H9 (cell line): Measurements from ENCODE around the gene PRAMEF20. TPM values are rescaled to one million over a fixed set of nuclear protein-coding genes. Genes with fewer than 3 reads are reported as not detected.

Experiments
- DNase-seq: peaks from one replicate; pipeline ENCODE4 v3.0.0-alpha.2; 2017
- H2AFZ ChIP-seq: one replicate; pipeline ENCODE4 v1.6.1; 2013; ENCODE audit warnings: mild to moderate bottlenecking, low read length, control low read depth, moderate library complexity
- H2AK5ac ChIP-seq: 2 replicates; pipeline ENCODE4 v1.6.1; 2013; ENCODE audit warnings: low read length, control low read depth, mixed read lengths; ENCODE audit not compliant: insufficient read length
- H2BK120ac ChIP-seq: one replicate; pipeline ENCODE4 v1.6.1; 2013; ENCODE audit warnings: low read depth, mild to moderate bottlenecking, low read length, control low read depth, inconsistent platforms; ENCODE audit not compliant: poor library complexity, severe bottlenecking
- H2BK12ac ChIP-seq: 2 replicates; pipeline ENCODE4 v1.6.1; 2013; ENCODE audit warnings: low read length, control low read depth, mixed read lengths, low read depth; ENCODE audit not compliant: insufficient read length
- H2BK15ac ChIP-seq: 2 replicates; pipeline ENCODE4 v1.6.1; 2013; ENCODE audit warnings: low read depth, low read length, control low read depth
- H2BK20ac ChIP-seq: one replicate; pipeline ENCODE4 v1.6.1; 2013; ENCODE audit warnings: low read depth, mild to moderate bottlenecking, low read length, control low read depth, inconsistent platforms; ENCODE audit not compliant: poor library complexity, severe bottlenecking
- H2BK5ac ChIP-seq: 2 replicates; pipeline ENCODE4 v1.6.1; 2013; ENCODE audit warnings: low read length, control low read depth, mixed read lengths; ENCODE audit not compliant: insufficient read length
- H3K14ac ChIP-seq: 2 replicates; pipeline ENCODE4 v1.6.1; 2013; ENCODE audit warnings: low read length, control low read depth; ENCODE audit not compliant: insufficient read depth
- H3K18ac ChIP-seq: 2 replicates; pipeline ENCODE4 v1.6.1; 2013; ENCODE audit warnings: low read depth, mild to moderate bottlenecking, mixed read lengths, low read length, control low read depth; ENCODE audit not compliant: insufficient read length
- H3K23ac ChIP-seq: 2 replicates; pipeline ENCODE4 v1.6.1; 2013; ENCODE audit warnings: low read length, control low read depth, mixed read lengths, low read depth; ENCODE audit not compliant: insufficient read length
- H3K23me2 ChIP-seq: 2 replicates; pipeline ENCODE4 v1.6.1; 2013; ENCODE audit warnings: low read depth, mild to moderate bottlenecking, mixed read lengths, low read length, control low read depth; ENCODE audit not compliant: insufficient read length, poor library complexity, severe bottlenecking
- H3K27ac ChIP-seq: 2 replicates; pipeline ENCODE4 v1.5.1; 2013; ENCODE audit warnings: low read length, control low read depth, mixed read lengths, low read depth; ENCODE audit not compliant: insufficient read length
- H3K27me3 ChIP-seq: 2 replicates; pipeline ENCODE4 v1.6.1; 2013; ENCODE audit warnings: low read length, control low read depth, inconsistent platforms; ENCODE audit not compliant: insufficient read depth
- H3K4ac ChIP-seq: 2 replicates; pipeline ENCODE4 v1.6.1; 2013; ENCODE audit warnings: low read depth, mild to moderate bottlenecking, control low read depth, inconsistent platforms, low read length, moderate library complexity
- H3K4me1 ChIP-seq: 2 replicates; pipeline ENCODE4 v1.6.1; 2013; ENCODE audit warnings: low read length, control low read depth, inconsistent platforms; ENCODE audit not compliant: insufficient read depth
- H3K4me2 ChIP-seq: 2 replicates; pipeline ENCODE4 v1.6.1; 2013; ENCODE audit warnings: low read length, control low read depth, mixed read lengths; ENCODE audit not compliant: insufficient read length, insufficient read depth
- H3K56ac ChIP-seq: 2 replicates; pipeline ENCODE4 v1.6.1; 2013; ENCODE audit warnings: low read depth, mild to moderate bottlenecking, mixed read lengths, low read length, control low read depth; ENCODE audit not compliant: insufficient read length
- H3K79me1 ChIP-seq: 2 replicates; pipeline ENCODE4 v1.6.1; 2013; ENCODE audit warnings: low read depth, mild to moderate bottlenecking, moderate library complexity, low read length, control low read depth, inconsistent platforms; ENCODE audit not compliant: insufficient read depth, poor library complexity, severe bottlenecking
- H3K79me2 ChIP-seq: 2 replicates; pipeline ENCODE4 v1.6.1; 2013; ENCODE audit warnings: low read length, control low read depth, inconsistent platforms; ENCODE audit not compliant: insufficient read depth
- H3K9ac ChIP-seq: 2 replicates; pipeline ENCODE4 v1.6.1; 2013; ENCODE audit warnings: low read length, control low read depth, mixed read lengths; ENCODE audit not compliant: insufficient read length; ENCODE audit errors: extremely low read depth
- H3K9me3 ChIP-seq: one replicate; pipeline ENCODE4 v1.6.1; 2013; ENCODE audit warnings: low read depth, low read length, inconsistent platforms; ENCODE audit not compliant: control insufficient read depth
- H3T11ph ChIP-seq: one replicate; pipeline ENCODE4 v1.6.1; 2013; ENCODE audit warnings: mild to moderate bottlenecking, low read length, control low read depth, inconsistent platforms
- H4K20me1 ChIP-seq: one replicate; pipeline ENCODE4 v1.6.1; 2013; ENCODE audit not compliant: control insufficient read depth, insufficient read length, insufficient read depth
- H4K5ac ChIP-seq: 2 replicates; pipeline ENCODE4 v1.6.1; 2013; ENCODE audit warnings: low read depth, mild to moderate bottlenecking, mixed read lengths, low read length, control low read depth; ENCODE audit not compliant: insufficient read length
- H4K8ac ChIP-seq: replicated peaks from 2 replicates; pipeline ENCODE4 v1.6.1; 2013; ENCODE audit warnings: low read length, control low read depth, mixed read lengths, low read depth; ENCODE audit not compliant: insufficient read length
- H4K91ac ChIP-seq: 2 replicates; pipeline ENCODE4 v1.6.1; 2013; ENCODE audit warnings: low read depth, mild to moderate bottlenecking, moderate library complexity, mixed read lengths, low read length, control low read depth; ENCODE audit not compliant: insufficient read length
- H3K27ac Mint-ChIP-seq, 3 experiments: 2 replicates in 2 of 3; 3 replicates in 1 of 3; pipeline ENCODE4 v1.8.0; 2020 to 2021; ENCODE audit warnings: mixed read lengths in 3 of 3, mild to moderate bottlenecking in 1 of 3, moderate library complexity in 1 of 3
- H3K27me3 Mint-ChIP-seq: 2 replicates; pipeline ENCODE4 v1.8.0; 2021; ENCODE audit warnings: low read depth, mild to moderate bottlenecking, moderate library complexity, mixed read lengths
- H3K36me3 Mint-ChIP-seq, 3 experiments: 2 replicates in 2 of 3; 3 replicates in 1 of 3; pipeline ENCODE4 v1.8.0; 2020 to 2021; ENCODE audit warnings: low read depth in 3 of 3, mixed read lengths in 3 of 3; ENCODE audit not compliant: insufficient read depth in 1 of 3
- H3K4me1 Mint-ChIP-seq, 2 experiments: 2 replicates each; pipeline ENCODE4 v1.8.0; 2020; ENCODE audit warnings: mixed read lengths in 2 of 2
- H3K4me3 Mint-ChIP-seq, 2 experiments: 2 replicates in 1 of 2; 3 replicates in 1 of 2; pipeline ENCODE4 v1.8.0; 2020 to 2021; ENCODE audit warnings: mild to moderate bottlenecking in 2 of 2, mixed read lengths in 2 of 2, moderate library complexity in 1 of 2
- H3K9me3 Mint-ChIP-seq, 2 experiments: 2 replicates in 1 of 2; 3 replicates in 1 of 2; pipeline ENCODE4 v1.8.0; 2020; ENCODE audit warnings: mild to moderate bottlenecking in 2 of 2, mixed read lengths in 2 of 2, moderate library complexity in 1 of 2
- WGBS: extraction: QIAGEN DNeasy Blood & Tissue Kit; methylation state at CpG from one replicate; pipeline ENCODE4 v1.1.7; 2013; ENCODE audit warnings: missing lambda C conversion rate, low lambda C conversion rate, mixed read lengths; ENCODE audit not compliant: insufficient read length; ENCODE audit errors: extremely low coverage; 5-methylcytosine and 5-hydroxymethylcytosine counted together
- total RNA-seq: library from RNA; stranded (reverse); gene quantifications from 2 replicates; pipeline ENCODE4 v1.2.1, GENCODE V29; 2021
- TF ChIP-seq, protein P1 (sequence below): fragments of 200-600 bp; sonication (generic); conservative IDR thresholded peaks from 3 replicates; pipeline ENCODE4 v1.8.0; 2021; ENCODE audit warnings: antibody characterized with exemption, mild to moderate bottlenecking

Gene PRAMEF20
- total RNA-seq, 1 experiment from 2014 or later = not detected

DNA sequence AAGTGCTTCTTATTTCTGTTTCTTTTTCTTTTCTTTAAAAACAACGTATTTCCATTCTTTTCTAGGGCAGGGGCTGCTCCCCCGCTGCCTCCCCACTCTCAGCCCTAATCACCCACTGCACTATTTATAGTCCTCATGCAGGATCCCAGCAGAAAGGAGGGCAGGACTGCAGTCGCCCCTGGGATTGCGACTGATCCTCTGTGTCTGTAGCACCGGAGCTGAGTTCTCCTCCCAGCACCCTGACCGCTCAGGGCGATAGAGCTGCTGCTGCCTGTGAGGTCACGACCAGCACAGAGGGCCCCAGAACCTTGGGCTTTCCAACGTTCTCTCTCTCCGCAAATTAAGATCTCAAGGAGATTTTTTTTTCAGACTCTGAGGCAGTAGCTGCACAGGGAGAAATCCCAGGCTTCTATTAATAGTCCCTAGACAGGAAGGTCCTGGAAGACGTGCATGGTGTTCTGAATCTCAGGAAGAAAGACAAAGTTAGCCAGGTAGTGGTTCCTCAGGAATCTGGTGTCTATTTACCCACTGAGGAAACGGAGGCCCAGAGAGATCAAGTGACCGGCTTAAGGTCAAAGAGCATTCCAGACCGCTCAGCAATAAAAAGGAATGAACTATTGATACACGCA is 46.8 kb downstream of the PRAMEF20 start:
- no peaks in the 10 kb centered on the region for H3K79me1 ChIP-seq
- no peak overlapping the region for H3K18ac ChIP-seq
- H2AK5ac ChIP-seq = no peak overlapping the region
- H3T11ph ChIP-seq = no peak overlapping the region
- peaks cover 0 to 86% of the 10 kb centered on the region in 2 experiments; a peak in 3 of 5 replicates for H3K9me3 Mint-ChIP-seq
- H4K20me1 ChIP-seq = no peaks in the 10 kb centered on the region
- H3K4me1 ChIP-seq = no peaks in the 10 kb centered on the region
- H2BK12ac ChIP-seq = no peak overlapping the region
- WGBS = no CpG with 5 or more reads among the region's 15 CpGs
- H3K23ac ChIP-seq = no peak overlapping the region
- peaks cover 0 to 20% (median 3%) of the 10 kb centered on the region in 3 experiments; a peak in 2 of 7 replicates for H3K36me3 Mint-ChIP-seq
- H2BK20ac ChIP-seq = no peak overlapping the region
- no peak overlapping the region for H2BK15ac ChIP-seq
- no peak for DNase-seq
- no peak overlapping the region for H4K8ac ChIP-seq
- H4K5ac ChIP-seq = no peak overlapping the region
- H3K27ac ChIP-seq = no peak overlapping the region
- H3K4ac ChIP-seq = no peak overlapping the region
- H3K79me2 ChIP-seq = no peaks in the 10 kb centered on the region
- H3K4me1 Mint-ChIP-seq = no peaks in the 10 kb centered on the region
- peaks cover 5% of the 10 kb centered on the region for H3K27me3 Mint-ChIP-seq
- H3K23me2 ChIP-seq = no peaks in the 10 kb centered on the region
- H3K4me2 ChIP-seq = no peak overlapping the region
- H2BK5ac ChIP-seq = no peak overlapping the region
- H3K9me3 ChIP-seq = peaks cover 19% of the 10 kb centered on the region
- no peak overlapping the region for H3K4me3 Mint-ChIP-seq
- no peak overlapping the region for H4K91ac ChIP-seq
- no peak overlapping the region for H3K9ac ChIP-seq
- H3K27me3 ChIP-seq = no peaks in the 10 kb centered on the region; the same call in 1 of the 2 replicates
- no peak overlapping the region for H2AFZ ChIP-seq
- H2BK120ac ChIP-seq = no peak overlapping the region
- no peak overlapping the region for H3K27ac Mint-ChIP-seq
- no peak overlapping the region for H3K14ac ChIP-seq
- TF ChIP-seq, protein P1, sequence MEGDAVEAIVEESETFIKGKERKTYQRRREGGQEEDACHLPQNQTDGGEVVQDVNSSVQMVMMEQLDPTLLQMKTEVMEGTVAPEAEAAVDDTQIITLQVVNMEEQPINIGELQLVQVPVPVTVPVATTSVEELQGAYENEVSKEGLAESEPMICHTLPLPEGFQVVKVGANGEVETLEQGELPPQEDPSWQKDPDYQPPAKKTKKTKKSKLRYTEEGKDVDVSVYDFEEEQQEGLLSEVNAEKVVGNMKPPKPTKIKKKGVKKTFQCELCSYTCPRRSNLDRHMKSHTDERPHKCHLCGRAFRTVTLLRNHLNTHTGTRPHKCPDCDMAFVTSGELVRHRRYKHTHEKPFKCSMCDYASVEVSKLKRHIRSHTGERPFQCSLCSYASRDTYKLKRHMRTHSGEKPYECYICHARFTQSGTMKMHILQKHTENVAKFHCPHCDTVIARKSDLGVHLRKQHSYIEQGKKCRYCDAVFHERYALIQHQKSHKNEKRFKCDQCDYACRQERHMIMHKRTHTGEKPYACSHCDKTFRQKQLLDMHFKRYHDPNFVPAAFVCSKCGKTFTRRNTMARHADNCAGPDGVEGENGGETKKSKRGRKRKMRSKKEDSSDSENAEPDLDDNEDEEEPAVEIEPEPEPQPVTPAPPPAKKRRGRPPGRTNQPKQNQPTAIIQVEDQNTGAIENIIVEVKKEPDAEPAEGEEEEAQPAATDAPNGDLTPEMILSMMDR = no peak
- no peak overlapping the region for H3K56ac ChIP-seq
